Measurements from ENCODE around the gene P4HA2.

DNA sequence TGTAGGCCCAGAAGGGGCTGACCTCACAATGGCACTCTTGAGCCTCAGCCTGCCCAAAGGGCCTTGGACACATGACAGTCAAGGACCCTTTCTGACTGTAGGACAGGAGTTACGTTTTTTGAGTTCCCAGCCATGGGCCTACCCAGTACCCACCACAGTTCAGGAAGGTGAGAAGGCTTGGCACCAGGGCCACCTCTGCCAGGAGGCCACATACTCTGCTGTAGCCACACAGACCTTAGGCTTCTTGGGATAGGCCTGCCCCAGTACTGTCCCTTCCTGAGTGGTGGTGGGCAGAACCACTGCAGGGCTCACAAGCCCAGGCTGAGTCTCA lies 42.6 kb upstream of the P4HA2 start:
- TF ChIP-seq, protein P1, sequence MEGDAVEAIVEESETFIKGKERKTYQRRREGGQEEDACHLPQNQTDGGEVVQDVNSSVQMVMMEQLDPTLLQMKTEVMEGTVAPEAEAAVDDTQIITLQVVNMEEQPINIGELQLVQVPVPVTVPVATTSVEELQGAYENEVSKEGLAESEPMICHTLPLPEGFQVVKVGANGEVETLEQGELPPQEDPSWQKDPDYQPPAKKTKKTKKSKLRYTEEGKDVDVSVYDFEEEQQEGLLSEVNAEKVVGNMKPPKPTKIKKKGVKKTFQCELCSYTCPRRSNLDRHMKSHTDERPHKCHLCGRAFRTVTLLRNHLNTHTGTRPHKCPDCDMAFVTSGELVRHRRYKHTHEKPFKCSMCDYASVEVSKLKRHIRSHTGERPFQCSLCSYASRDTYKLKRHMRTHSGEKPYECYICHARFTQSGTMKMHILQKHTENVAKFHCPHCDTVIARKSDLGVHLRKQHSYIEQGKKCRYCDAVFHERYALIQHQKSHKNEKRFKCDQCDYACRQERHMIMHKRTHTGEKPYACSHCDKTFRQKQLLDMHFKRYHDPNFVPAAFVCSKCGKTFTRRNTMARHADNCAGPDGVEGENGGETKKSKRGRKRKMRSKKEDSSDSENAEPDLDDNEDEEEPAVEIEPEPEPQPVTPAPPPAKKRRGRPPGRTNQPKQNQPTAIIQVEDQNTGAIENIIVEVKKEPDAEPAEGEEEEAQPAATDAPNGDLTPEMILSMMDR (IDR thresholded peaks at IDR 0.05), result no peak
- no peak for TF ChIP-seq JAZF1 (CRISPR knock-in tag; IDR thresholded peaks at IDR 0.05)
- no peak for TF ChIP-seq ZNF416 (CRISPR knock-in tag; IDR thresholded peaks at IDR 0.05)
- TF ChIP-seq, protein P2, sequence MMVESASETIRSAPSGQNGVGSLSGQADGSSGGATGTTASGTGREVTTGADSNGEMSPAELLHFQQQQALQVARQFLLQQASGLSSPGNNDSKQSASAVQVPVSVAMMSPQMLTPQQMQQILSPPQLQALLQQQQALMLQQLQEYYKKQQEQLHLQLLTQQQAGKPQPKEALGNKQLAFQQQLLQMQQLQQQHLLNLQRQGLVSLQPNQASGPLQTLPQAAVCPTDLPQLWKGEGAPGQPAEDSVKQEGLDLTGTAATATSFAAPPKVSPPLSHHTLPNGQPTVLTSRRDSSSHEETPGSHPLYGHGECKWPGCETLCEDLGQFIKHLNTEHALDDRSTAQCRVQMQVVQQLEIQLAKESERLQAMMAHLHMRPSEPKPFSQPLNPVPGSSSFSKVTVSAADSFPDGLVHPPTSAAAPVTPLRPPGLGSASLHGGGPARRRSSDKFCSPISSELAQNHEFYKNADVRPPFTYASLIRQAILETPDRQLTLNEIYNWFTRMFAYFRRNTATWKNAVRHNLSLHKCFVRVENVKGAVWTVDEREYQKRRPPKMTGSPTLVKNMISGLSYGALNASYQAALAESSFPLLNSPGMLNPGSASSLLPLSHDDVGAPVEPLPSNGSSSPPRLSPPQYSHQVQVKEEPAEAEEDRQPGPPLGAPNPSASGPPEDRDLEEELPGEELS (CRISPR knock-in tag; IDR thresholded peaks at IDR 0.05), result no peak
- TF ChIP-seq, protein P3, sequence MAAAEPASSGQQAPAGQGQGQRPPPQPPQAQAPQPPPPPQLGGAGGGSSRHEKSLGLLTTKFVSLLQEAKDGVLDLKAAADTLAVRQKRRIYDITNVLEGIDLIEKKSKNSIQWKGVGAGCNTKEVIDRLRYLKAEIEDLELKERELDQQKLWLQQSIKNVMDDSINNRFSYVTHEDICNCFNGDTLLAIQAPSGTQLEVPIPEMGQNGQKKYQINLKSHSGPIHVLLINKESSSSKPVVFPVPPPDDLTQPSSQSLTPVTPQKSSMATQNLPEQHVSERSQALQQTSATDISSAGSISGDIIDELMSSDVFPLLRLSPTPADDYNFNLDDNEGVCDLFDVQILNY (CRISPR knock-in tag; IDR thresholded peaks at IDR 0.05), result no peak
- TF ChIP-seq ZBTB21 (CRISPR knock-in tag; IDR thresholded peaks at IDR 0.05; ENCODE audit: borderline replicate concordance), result no peak
- TF ChIP-seq, protein P4, sequence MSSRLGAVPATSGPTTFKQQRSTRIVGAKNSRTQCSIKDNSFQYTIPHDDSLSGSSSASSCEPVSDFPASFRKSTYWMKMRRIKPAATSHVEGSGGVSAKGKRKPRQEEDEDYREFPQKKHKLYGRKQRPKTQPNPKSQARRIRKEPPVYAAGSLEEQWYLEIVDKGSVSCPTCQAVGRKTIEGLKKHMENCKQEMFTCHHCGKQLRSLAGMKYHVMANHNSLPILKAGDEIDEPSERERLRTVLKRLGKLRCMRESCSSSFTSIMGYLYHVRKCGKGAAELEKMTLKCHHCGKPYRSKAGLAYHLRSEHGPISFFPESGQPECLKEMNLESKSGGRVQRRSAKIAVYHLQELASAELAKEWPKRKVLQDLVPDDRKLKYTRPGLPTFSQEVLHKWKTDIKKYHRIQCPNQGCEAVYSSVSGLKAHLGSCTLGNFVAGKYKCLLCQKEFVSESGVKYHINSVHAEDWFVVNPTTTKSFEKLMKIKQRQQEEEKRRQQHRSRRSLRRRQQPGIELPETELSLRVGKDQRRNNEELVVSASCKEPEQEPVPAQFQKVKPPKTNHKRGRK (CRISPR knock-in tag; IDR thresholded peaks at IDR 0.05; ENCODE audit: borderline replicate concordance), result no peak
- TF ChIP-seq, protein P5, sequence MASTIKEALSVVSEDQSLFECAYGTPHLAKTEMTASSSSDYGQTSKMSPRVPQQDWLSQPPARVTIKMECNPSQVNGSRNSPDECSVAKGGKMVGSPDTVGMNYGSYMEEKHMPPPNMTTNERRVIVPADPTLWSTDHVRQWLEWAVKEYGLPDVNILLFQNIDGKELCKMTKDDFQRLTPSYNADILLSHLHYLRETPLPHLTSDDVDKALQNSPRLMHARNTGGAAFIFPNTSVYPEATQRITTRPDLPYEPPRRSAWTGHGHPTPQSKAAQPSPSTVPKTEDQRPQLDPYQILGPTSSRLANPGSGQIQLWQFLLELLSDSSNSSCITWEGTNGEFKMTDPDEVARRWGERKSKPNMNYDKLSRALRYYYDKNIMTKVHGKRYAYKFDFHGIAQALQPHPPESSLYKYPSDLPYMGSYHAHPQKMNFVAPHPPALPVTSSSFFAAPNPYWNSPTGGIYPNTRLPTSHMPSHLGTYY (CRISPR knock-in tag; IDR thresholded peaks at IDR 0.05), result no peak
- TF ChIP-seq ZNF263 (CRISPR knock-in tag; IDR thresholded peaks at IDR 0.05; ENCODE audit: low read depth), result no peak
- no peak for TF ChIP-seq FOXK1 (CRISPR knock-in tag; IDR thresholded peaks at IDR 0.05)
- TF ChIP-seq, protein P6, sequence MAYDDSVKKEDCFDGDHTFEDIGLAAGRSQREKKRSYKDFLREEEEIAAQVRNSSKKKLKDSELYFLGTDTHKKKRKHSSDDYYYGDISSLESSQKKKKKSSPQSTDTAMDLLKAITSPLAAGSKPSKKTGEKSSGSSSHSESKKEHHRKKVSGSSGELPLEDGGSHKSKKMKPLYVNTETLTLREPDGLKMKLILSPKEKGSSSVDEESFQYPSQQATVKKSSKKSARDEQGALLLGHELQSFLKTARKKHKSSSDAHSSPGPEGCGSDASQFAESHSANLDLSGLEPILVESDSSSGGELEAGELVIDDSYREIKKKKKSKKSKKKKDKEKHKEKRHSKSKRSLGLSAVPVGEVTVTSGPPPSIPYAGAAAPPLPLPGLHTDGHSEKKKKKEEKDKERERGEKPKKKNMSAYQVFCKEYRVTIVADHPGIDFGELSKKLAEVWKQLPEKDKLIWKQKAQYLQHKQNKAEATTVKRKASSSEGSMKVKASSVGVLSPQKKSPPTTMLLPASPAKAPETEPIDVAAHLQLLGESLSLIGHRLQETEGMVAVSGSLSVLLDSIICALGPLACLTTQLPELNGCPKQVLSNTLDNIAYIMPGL (CRISPR knock-in tag; IDR thresholded peaks at IDR 0.05), result no peak
- TF ChIP-seq CREB1 (CRISPR knock-in tag; IDR thresholded peaks at IDR 0.05), result no peak

All from WTC11 (cell line).